ENCODE measurements around the gene ARHGEF4. TPM values are rescaled to one million over a fixed set of nuclear protein-coding genes. Genes with fewer than 3 reads are reported as not detected.

The ARHGEF4 gene
- total and polyA plus RNA-seq, 11 donors: 0.30 to 5.5 (median 3.8) TPM

GRCh38 chr2:131023758-131024157, 187.0 kb downstream of the ARHGEF4 start:
- Histone ChIP-seq H3K27ac (no peak overlapping the region), H3K27me3 (peaks cover 0 to 10% (median 0%) of the 10 kb centered on the region in 9 donors), H3K4me1 (no peaks in the 10 kb centered on the region), H3K9me3 (peaks cover 0 to 3% (median 0%) of the 10 kb centered on the region in 12 donors), H3K4me3 (no peak overlapping the region), H3K36me3 (no peaks in the 10 kb centered on the region)
- intact Hi-C loops (cut with DNase I): no loop called here
- TF ChIP-seq, protein P1, sequence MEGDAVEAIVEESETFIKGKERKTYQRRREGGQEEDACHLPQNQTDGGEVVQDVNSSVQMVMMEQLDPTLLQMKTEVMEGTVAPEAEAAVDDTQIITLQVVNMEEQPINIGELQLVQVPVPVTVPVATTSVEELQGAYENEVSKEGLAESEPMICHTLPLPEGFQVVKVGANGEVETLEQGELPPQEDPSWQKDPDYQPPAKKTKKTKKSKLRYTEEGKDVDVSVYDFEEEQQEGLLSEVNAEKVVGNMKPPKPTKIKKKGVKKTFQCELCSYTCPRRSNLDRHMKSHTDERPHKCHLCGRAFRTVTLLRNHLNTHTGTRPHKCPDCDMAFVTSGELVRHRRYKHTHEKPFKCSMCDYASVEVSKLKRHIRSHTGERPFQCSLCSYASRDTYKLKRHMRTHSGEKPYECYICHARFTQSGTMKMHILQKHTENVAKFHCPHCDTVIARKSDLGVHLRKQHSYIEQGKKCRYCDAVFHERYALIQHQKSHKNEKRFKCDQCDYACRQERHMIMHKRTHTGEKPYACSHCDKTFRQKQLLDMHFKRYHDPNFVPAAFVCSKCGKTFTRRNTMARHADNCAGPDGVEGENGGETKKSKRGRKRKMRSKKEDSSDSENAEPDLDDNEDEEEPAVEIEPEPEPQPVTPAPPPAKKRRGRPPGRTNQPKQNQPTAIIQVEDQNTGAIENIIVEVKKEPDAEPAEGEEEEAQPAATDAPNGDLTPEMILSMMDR (IDR thresholded peaks at IDR 0.05): no peak
- TF ChIP-seq POLR2A (IDR thresholded peaks at IDR 0.05): no peak
- WGBS, 4 donors: 80 to 100% (median 89%) methylated on average over 1 of the region's 1 CpG
- no peak for DNase-seq
- ATAC-seq: no peak

DNA sequence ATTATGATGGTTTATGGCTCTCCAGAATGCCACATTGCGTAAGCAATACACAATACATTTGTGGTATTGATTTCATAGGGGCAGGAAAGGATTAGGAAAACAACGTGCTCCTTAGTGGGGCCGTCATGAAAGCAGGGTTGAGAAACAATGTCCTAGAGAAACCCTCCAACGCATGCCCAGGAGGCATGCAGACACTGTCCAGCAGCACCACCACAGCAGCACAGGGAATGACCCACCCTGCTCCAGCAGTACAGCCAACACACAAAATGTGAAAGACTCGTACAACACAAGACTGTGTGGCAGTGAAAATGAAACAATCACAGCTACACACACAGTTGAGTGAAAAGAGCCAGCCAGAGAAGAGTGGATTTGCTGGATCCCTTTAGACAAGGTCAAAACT, 190.2 kb downstream of the ARHGEF4 start:
- Histone ChIP-seq H3K36me3 (no peaks in the 10 kb centered on the region), H3K9me3 (no peaks in the 10 kb centered on the region), H3K4me1 (no peaks in the 10 kb centered on the region), H3K4me3 (no peak overlapping the region), H3K27me3 (peaks cover 0 to 5% (median 0%) of the 10 kb centered on the region in 9 donors), H3K27ac (no peak overlapping the region)
- 55 to 66% (median 62%) methylated on average over 5 of the region's 5 CpGs for WGBS, 4 donors
- ATAC-seq (no peak), DNase-seq (no peak)
- TF ChIP-seq, protein P1 (IDR thresholded peaks at IDR 0.05): no peak
- TF ChIP-seq POLR2A (IDR thresholded peaks at IDR 0.05): no peak
- intact Hi-C loops (cut with DNase I): no loop called here

GRCh38 chr2:131027566-131028528, 191.1 kb downstream of the ARHGEF4 start:
- intact Hi-C loops (cut with DNase I): no loop called here
- Histone ChIP-seq H3K27ac (no peak overlapping the region), H3K4me1 (no peaks in the 10 kb centered on the region), H3K9me3 (no peaks in the 10 kb centered on the region), H3K36me3 (no peaks in the 10 kb centered on the region), H3K4me3 (no peak overlapping the region), H3K27me3 (peaks cover 0 to 5% (median 0%) of the 10 kb centered on the region in 9 donors)
- no peak for TF ChIP-seq POLR2A (IDR thresholded peaks at IDR 0.05)
- TF ChIP-seq, protein P1 (IDR thresholded peaks at IDR 0.05): no peak
- DNase-seq (no peak), ATAC-seq (no peak)
- WGBS, 4 donors: 80 to 89% (median 83%) methylated on average over 11 to 12 of the region's 12 CpGs

- Histone ChIP-seq H3K27ac (no peak overlapping the region), H3K36me3 (no peaks in the 10 kb centered on the region), H3K4me1 (peaks cover 0 to 6% (median 0%) of the 10 kb centered on the region in 12 donors), H3K4me3 (no peak overlapping the region), H3K9me3 (no peaks in the 10 kb centered on the region), H3K27me3 (peaks cover 0 to 13% (median 0%) of the 10 kb centered on the region in 9 donors)
- 62 to 76% (median 67%) methylated on average over 7 to 8 of the region's 8 CpGs for WGBS, 4 donors
- TF ChIP-seq, protein P1 (IDR thresholded peaks at IDR 0.05): no peak
- TF ChIP-seq POLR2A (IDR thresholded peaks at IDR 0.05): no peak
- no peak for DNase-seq
- no peak for ATAC-seq
- intact Hi-C loops (cut with DNase I): no loop called here
Measured at GRCh38 chr2:131029812-131030211, 193.1 kb downstream of the ARHGEF4 start.

Measured in heart left ventricle (tissue), 16 donors.